GM23338 (cell line): Measurements from ENCODE around the gene PLXNA2.

Experiments
- EZH2 ChIP-seq: fragments of 200-600 bp; sonication (generic); IDR thresholded peaks from one replicate; pipeline ENCODE4 v1.8.0; 2017; ENCODE audit warnings: antibody characterized with exemption, mild to moderate bottlenecking, low read depth; ENCODE audit not compliant: unreplicated experiment
- POLR2AphosphoS5 ChIP-seq: IDR thresholded peaks from 2 replicates; pipeline ENCODE4 v1.6.1; 2016; ENCODE audit warnings: antibody characterized with exemption, low read depth
- STAT1 ChIP-seq: IDR thresholded peaks from one replicate; pipeline ENCODE4 v1.6.1; 2016; ENCODE audit warnings: antibody characterized with exemption; ENCODE audit not compliant: unreplicated experiment
- ZNF331 ChIP-seq: fragments of 250-450 bp; sonication (Bioruptor Pico); IDR thresholded peaks from 2 replicates; pipeline ENCODE4 v1.5.0; 2020; ENCODE audit warnings: low read depth, mild to moderate bottlenecking, moderate library complexity
- TF ChIP-seq, protein P1 (sequence below), 2 experiments: fragments of 200-600 bp in 1 of 2; sonication (generic) in 1 of 2; conservative IDR thresholded peaks; 2 replicates each; pipeline versions ENCODE4 v1.5.1 to v1.6.1; 2016 to 2017; ENCODE audit warnings: antibody characterized with exemption in 2 of 2, low read depth in 2 of 2, mild to moderate bottlenecking in 2 of 2, moderate library complexity in 1 of 2
- TF ChIP-seq, protein P2 (sequence below): fragments of 250-450 bp; sonication (Bioruptor Pico); IDR thresholded peaks from 2 replicates; pipeline ENCODE4 v1.5.0; 2020; ENCODE audit warnings: mild to moderate bottlenecking, moderate library complexity
- TF ChIP-seq, protein P3 (sequence below): IDR thresholded peaks from one replicate; pipeline ENCODE4 v1.6.1; 2018; ENCODE audit warnings: antibody characterized with exemption; ENCODE audit not compliant: unreplicated experiment

DNA sequence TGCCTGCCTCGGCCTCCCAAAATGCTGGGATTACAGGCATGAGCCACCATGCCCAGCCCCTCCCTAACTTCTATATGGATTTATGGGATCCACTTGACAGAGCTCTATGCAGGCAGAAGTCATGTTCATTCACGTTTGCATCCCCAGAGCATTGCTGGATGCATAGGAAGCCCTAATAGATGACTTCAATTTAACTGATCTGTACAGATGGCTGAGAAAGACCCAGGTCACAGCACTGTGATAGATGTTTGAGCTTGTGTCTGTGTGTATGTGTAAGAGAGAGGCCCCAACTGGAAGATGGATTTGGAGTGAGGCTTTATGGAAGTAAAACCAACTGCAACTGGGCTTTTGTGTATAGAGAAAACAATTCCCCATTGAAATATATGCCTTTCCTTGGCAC lies 30.9 kb upstream of the PLXNA2 start:
- TF ChIP-seq, protein P1, sequence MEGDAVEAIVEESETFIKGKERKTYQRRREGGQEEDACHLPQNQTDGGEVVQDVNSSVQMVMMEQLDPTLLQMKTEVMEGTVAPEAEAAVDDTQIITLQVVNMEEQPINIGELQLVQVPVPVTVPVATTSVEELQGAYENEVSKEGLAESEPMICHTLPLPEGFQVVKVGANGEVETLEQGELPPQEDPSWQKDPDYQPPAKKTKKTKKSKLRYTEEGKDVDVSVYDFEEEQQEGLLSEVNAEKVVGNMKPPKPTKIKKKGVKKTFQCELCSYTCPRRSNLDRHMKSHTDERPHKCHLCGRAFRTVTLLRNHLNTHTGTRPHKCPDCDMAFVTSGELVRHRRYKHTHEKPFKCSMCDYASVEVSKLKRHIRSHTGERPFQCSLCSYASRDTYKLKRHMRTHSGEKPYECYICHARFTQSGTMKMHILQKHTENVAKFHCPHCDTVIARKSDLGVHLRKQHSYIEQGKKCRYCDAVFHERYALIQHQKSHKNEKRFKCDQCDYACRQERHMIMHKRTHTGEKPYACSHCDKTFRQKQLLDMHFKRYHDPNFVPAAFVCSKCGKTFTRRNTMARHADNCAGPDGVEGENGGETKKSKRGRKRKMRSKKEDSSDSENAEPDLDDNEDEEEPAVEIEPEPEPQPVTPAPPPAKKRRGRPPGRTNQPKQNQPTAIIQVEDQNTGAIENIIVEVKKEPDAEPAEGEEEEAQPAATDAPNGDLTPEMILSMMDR (conservative IDR thresholded peaks at IDR 0.05; ENCODE audit: low read depth in 2 of 2), result no peak
- TF ChIP-seq EZH2, result no peak
- TF ChIP-seq, protein P2, sequence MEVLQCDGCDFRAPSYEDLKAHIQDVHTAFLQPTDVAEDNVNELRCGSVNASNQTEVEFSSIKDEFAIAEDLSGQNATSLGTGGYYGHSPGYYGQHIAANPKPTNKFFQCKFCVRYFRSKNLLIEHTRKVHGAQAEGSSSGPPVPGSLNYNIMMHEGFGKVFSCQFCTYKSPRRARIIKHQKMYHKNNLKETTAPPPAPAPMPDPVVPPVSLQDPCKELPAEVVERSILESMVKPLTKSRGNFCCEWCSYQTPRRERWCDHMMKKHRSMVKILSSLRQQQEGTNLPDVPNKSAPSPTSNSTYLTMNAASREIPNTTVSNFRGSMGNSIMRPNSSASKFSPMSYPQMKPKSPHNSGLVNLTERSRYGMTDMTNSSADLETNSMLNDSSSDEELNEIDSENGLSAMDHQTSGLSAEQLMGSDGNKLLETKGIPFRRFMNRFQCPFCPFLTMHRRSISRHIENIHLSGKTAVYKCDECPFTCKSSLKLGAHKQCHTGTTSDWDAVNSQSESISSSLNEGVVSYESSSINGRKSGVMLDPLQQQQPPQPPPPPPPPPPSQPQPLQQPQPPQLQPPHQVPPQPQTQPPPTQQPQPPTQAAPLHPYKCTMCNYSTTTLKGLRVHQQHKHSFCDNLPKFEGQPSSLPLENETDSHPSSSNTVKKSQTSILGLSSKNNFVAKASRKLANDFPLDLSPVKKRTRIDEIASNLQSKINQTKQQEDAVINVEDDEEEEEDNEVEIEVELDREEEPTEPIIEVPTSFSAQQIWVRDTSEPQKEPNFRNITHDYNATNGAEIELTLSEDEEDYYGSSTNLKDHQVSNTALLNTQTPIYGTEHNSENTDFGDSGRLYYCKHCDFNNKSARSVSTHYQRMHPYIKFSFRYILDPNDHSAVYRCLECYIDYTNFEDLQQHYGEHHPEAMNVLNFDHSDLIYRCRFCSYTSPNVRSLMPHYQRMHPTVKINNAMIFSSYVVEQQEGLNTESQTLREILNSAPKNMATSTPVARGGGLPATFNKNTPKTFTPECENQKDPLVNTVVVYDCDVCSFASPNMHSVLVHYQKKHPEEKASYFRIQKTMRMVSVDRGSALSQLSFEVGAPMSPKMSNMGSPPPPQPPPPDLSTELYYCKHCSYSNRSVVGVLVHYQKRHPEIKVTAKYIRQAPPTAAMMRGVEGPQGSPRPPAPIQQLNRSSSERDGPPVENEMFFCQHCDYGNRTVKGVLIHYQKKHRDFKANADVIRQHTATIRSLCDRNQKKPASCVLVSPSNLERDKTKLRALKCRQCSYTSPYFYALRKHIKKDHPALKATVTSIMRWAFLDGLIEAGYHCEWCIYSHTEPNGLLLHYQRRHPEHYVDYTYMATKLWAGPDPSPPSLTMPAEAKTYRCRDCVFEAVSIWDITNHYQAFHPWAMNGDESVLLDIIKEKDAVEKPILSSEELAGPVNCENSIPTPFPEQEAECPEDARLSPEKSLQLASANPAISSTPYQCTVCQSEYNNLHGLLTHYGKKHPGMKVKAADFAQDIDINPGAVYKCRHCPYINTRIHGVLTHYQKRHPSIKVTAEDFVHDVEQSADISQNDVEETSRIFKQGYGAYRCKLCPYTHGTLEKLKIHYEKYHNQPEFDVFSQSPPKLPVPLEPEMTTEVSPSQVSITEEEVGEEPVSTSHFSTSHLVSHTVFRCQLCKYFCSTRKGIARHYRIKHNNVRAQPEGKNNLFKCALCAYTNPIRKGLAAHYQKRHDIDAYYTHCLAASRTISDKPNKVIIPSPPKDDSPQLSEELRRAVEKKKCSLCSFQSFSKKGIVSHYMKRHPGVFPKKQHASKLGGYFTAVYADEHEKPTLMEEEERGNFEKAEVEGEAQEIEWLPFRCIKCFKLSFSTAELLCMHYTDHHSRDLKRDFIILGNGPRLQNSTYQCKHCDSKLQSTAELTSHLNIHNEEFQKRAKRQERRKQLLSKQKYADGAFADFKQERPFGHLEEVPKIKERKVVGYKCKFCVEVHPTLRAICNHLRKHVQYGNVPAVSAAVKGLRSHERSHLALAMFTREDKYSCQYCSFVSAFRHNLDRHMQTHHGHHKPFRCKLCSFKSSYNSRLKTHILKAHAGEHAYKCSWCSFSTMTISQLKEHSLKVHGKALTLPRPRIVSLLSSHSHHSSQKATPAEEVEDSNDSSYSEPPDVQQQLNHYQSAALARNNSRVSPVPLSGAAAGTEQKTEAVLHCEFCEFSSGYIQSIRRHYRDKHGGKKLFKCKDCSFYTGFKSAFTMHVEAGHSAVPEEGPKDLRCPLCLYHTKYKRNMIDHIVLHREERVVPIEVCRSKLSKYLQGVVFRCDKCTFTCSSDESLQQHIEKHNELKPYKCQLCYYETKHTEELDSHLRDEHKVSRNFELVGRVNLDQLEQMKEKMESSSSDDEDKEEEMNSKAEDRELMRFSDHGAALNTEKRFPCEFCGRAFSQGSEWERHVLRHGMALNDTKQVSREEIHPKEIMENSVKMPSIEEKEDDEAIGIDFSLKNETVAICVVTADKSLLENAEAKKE (CRISPR knock-in tag), result no peak
- no peak for TF ChIP-seq ZNF331 (CRISPR knock-in tag)
- TF ChIP-seq POLR2AphosphoS5, result no peak
- TF ChIP-seq, protein P3, sequence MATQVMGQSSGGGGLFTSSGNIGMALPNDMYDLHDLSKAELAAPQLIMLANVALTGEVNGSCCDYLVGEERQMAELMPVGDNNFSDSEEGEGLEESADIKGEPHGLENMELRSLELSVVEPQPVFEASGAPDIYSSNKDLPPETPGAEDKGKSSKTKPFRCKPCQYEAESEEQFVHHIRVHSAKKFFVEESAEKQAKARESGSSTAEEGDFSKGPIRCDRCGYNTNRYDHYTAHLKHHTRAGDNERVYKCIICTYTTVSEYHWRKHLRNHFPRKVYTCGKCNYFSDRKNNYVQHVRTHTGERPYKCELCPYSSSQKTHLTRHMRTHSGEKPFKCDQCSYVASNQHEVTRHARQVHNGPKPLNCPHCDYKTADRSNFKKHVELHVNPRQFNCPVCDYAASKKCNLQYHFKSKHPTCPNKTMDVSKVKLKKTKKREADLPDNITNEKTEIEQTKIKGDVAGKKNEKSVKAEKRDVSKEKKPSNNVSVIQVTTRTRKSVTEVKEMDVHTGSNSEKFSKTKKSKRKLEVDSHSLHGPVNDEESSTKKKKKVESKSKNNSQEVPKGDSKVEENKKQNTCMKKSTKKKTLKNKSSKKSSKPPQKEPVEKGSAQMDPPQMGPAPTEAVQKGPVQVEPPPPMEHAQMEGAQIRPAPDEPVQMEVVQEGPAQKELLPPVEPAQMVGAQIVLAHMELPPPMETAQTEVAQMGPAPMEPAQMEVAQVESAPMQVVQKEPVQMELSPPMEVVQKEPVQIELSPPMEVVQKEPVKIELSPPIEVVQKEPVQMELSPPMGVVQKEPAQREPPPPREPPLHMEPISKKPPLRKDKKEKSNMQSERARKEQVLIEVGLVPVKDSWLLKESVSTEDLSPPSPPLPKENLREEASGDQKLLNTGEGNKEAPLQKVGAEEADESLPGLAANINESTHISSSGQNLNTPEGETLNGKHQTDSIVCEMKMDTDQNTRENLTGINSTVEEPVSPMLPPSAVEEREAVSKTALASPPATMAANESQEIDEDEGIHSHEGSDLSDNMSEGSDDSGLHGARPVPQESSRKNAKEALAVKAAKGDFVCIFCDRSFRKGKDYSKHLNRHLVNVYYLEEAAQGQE, result no peak
- no peak for TF ChIP-seq STAT1
